GM15510 (cell line): ENCODE measurements around the gene SLC6A19.

ENCODE experiments used
- POLR2A ChIP-seq: IDR thresholded peaks from 3 replicates; pipeline ENCODE4 v1.6.1; 2011; ENCODE audit warnings: borderline replicate concordance; ENCODE audit not compliant: insufficient read length; ENCODE audit errors: extremely low read depth

The SLC6A19 gene

DNA sequence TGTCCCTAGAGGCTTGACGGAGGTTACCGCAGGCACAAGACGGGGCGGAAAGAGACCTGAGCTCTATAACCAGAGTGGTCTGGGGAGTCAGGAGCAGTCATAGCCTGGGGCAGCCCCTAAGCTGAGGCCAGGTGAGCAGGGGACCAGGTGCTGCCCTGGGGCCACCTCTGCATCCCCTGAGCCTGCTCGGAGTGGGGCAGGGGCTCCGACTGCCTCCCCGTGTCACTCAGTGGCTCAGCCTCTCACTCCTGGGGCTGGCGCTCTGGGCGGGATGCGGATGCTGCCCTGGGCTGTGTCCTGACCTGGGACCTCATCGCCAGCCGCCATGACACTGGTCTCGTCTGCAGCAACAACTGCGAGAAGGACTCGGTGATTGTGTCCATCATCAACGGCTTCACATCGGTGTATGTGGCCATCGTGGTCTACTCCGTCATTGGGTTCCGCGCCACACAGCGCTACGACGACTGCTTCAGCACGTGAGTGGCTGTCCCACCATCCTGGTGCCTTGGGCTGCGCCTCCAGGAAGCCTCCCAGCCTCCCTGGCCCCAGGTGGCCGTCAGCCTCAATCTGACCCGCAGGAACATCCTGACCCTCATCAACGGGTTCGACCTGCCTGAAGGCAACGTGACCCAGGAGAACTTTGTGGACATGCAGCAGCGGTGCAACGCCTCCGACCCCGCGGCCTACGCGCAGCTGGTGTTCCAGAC, 15.0 kb downstream of the SLC6A19 start:
- no peak for TF ChIP-seq POLR2A

DNA sequence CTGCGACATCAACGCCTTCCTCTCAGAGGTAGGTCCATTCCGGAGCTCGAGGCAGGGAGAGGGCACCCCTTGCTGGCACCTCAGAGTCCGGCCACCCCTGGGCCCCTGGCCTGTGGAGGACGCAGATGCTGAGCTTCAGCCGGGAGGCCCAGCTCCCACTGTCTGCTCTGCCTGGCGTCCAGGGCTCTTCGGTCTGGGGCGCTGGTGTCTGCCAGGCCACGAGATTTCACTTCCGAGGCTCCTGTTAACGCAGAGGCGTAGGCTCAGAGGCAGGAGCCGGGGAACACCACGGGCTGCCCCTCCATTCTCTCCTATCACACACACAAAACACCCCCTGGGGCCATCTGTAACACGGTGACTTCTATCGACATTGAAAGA, 15.5 kb downstream of the SLC6A19 start:
- TF ChIP-seq POLR2A: no peak

DNA sequence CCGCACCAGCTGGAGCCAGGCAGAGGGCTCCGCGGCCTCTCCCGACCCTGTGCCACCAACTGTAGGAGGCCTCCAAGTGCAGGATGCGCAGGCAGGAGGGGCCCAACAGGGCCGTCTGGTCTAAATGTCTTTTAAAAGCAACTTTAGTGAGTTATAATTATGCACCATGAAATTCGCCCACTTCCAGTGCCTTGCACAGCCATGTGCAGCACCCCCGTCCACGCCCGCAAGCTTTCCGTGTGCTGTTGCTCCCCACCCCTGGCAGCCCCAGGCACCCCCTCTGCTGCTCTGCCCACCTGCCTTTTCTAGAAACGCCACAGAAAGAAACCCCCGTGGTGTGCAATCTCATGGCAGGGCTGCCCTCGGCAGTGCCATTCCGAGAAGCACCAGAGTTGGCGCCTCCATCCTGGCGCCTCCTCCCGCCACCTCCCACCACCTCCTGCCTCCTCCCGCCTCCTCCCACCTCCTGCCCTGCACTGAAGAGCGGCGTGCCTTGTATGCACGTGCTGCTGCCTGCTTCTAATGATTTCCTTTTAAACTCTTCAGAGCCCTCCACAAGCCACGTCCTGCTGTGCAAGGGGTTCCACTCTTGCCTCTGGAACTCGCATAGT, 16.3 kb downstream of the SLC6A19 start:
- no peak for TF ChIP-seq POLR2A

DNA sequence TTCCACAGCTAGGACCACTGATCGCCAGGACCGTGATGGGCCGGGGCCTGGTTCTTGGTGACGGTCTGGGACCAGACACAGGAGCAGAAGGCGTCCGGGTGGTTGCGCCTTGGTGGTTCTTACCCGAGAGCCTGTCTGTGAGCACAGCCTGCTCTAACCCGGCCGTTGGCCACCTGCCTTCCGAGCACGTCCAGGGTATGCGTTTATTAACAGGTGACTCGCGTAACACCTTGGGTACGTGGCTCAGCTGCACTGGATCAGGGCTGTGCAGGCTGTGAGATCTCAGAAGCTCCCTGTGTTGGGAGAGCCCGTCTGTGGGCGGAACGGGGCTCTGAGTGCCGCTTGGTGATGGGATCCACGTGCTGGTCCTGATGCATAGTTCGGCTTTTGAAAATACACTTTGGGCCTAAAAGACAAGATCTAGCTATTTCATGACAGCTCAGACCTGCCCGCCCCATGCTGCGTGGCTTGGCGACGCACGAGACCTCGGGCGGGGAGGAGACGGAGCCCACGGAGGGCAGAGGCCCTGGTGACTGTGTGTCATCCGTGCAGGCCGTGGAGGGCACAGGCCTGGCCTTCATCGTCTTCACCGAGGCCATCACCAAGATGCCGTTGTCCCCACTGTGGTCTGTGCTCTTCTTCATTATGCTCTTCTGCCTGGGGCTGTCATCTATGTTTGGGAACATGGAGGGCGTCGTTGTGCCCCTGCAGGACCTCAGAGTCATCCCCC, 17.1 kb downstream of the SLC6A19 start:
- no peak for TF ChIP-seq POLR2A

DNA sequence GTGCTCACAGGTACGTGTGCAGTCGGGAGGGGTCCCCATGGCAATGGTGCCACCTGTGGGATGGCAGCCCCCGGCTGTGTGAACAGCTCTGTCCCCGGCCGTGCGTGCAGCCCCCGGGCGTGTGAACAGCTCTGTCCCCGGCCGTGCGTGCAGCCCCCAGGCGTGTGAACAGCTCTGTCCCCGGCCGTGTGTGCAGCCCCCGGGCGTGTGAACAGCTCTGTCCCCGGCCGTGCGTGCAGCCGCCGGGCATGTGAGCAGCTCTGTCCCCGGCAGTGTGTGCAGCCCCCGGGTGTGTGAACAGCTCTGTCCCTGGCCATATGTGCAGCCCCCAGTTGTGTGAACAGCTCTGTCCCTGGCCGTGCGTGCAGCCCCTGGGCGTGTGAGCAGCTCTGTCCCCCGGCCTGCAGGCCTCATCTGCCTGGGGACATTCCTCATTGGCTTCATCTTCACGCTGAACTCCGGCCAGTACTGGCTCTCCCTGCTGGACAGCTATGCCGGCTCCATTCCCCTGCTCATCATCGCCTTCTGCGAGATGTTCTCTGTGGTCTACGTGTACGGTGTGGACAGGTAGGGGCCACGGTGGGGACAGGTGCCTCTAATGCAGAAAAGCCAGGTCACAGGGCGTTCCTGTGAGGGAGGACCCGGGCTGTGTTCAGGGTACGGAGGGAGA, 17.8 kb downstream of the SLC6A19 start:
- TF ChIP-seq POLR2A: no peak

DNA sequence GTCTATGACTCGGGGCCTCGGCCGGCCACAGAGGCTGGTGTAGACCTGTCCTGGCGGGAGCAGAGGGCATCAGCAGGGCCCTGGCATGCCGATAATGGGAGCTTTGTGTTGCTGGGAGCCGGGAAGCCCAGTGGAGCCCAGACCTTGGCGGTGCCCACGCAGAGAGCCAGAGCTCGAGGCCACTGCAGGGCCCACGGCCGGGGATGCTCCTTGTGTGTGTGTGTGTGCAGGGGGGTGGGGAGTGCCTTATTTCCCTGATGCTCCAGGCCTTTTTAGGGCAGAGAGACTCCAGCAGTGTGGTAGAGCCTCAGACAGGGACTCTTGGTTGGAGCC, 18.3 kb downstream of the SLC6A19 start:
- no peak for TF ChIP-seq POLR2A

DNA sequence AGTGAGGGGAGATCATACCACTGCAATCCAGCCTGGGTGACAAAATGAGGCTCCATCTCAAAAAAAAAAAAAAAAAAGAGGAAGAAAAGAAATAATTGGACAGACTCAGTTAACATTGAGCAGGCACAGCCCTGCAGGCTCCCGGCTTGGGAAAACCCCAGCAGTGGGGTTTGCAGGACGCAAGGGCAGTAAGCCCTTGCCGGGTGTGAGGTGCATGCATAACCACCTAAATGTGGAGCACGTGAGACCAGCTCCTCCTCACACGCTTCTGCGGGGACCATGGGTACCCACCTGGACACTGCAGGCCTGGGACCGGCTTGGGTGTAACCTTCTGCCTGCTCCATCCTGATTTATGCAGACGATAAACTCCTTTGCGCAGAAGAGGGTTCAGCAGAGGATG, 19.0 kb downstream of the SLC6A19 start:
- TF ChIP-seq POLR2A: no peak

DNA sequence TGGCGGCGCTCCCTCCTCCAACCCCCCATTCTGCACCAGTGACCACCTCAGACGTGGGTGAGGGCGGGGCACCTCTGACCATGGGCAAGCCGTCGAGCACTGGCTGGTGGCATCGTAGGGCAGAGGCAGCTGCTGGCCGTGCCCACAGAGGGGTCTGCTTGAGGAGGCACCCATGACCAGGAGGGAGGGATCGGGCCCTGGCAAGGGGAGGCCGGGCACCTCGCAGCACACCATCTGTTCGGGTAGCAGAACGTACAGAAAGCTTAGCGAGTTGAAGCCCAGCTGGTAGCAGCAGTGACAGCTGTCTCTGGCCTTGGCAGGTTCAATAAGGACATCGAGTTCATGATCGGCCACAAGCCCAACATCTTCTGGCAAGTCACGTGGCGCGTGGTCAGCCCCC, 19.4 kb downstream of the SLC6A19 start:
- TF ChIP-seq POLR2A: no peak

DNA sequence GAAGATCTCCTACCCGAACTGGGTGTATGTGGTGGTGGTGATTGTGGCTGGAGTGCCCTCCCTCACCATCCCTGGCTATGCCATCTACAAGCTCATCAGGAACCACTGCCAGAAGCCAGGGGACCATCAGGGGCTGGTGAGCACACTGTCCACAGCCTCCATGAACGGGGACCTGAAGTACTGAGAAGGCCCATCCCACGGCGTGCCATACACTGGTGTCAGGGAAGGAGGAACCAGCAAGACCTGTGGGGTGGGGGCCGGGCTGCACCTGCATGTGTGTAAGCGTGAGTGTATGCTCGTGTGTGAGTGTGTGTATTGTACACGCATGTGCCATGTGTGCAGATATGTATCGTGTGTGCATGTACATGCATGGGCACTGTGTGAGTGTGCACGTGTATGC, 20.3 kb downstream of the SLC6A19 start:
- TF ChIP-seq POLR2A: no peak

DNA sequence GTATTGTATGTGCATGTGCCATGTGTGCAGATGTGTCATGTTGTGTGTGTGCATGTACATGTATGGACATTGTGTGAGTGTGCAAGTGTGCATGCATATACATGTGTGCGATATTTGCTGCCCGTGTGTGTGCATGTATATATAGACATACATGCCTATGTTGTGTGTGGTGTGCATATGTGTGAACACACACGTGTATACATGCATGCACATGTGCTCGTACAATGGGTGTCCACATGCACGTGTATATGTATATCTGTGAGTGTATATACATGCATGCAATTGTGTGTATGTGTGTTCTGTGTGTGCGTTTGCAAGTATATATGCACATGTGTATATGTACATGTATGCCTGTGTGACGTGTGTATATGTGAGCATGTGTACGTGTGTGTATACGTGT, 20.8 kb downstream of the SLC6A19 start:
- no peak for TF ChIP-seq POLR2A

DNA sequence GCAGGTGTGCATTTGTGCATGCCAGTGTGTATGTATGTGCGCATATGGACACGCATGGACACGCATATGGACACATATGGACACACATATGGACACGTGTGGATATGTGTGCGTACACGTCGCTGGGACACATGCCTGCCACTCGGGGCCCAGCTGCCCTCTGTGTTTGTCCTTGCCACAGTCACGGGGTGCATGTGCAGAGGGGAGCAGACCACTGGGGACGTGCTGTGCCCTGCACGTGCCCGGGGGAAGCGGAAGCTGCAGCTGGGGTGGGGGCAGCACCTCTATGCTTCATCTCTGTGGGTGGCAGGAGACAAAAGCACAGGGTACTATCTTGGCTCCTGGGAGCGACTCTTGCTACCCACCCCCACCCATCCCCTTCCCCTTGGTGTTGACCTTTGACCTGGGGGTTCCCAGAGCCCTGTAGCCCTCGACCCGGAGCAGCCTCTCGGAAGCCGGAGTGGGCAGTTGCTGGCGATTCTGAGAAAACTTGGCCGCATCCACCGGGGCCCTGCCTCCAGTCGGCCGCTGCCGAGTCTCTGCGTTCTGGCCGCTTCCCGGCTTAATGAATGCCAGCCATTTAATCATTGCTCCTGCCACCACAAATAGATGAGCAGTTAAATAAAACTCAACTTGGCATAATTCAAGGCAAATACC, 21.4 kb downstream of the SLC6A19 start:
- TF ChIP-seq POLR2A: no peak

DNA sequence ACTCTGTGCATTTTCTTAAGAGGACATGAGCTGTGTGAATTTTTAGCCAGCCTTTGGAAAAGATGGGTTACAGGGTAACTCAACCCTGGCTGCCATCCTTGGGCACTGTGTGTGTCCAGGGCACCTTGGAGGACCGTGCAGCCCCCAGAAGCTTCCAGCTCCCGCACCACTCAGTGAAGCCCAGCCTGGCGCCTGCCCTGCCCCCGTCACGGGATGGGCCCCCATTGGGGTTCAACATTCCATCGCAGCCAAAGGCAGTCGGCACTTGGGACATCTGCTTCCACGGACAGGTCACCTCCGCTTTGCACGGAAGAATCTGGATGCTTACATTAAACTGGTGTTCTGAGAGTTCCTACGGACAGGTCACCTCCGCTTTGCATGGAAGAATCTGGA, 21.9 kb downstream of the SLC6A19 start:
- no peak for TF ChIP-seq POLR2A

DNA sequence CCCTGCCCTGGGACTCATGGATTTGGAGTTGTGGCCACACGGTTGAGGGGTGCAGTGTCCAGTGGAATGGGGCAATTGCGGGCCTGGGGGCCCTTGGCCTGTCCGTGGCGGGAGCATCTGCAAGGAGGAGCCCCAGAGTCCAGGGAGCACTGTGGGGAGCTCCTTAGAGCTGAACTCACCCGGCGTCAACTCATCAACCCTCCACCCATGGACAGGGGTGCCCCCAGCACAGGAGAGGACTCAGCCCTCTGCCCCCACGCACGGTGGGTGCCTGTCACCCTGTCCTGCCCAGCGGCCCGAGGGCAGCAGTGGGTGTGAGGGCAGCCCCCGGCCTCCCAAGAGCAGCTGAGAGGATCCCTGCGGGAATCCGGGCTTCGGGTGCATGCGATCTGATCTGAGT, 23.2 kb downstream of the SLC6A19 start:
- no peak for TF ChIP-seq POLR2A

DNA sequence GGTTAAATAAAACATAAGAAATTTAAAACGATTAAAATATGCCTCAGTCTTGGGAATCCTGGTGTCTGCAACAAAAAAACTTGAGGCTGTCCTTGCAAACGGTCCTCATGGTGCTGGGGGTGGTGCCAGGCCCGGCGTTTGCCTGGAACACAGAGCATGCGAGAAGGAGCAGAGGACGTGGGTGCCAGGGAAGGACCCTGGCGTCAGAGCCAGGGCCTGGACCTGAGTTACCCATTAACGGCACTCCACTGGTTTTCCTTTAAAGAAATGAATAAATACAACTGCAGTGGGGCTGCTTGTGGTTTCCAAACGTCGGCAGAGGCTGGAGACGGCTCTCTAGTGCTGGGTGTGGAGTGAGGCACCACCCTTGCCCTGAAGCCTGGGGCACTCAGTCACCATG, 23.7 kb downstream of the SLC6A19 start, which contains the start of gene SLC6A18:
Gene SLC6A18 (plus strand): TSS at position 301 of the 400 bp plus-strand sequence. CDS start 97 bp downstream, at position 398.
- TF ChIP-seq POLR2A: no peak

DNA sequence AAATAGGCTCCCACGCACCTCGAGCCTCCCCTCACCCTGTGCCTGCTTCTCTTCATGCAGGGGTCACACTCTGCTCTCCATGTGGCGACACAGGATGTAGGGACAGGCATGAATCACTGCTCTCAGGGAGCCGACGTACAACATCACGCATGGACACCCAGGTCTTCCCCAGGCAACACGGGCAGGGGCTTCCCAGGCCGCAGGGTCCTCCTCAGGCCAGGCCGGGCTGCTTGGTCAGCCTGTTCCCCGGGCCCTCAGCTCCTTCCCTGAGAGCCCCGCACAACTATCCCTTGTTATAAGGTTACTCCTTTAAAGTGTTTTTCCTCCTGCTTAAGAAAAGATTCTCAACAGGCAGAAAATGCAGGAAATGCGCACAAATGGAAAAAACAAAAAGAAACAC, 24.8 kb downstream of the SLC6A19 start:
- TF ChIP-seq POLR2A: no peak

DNA sequence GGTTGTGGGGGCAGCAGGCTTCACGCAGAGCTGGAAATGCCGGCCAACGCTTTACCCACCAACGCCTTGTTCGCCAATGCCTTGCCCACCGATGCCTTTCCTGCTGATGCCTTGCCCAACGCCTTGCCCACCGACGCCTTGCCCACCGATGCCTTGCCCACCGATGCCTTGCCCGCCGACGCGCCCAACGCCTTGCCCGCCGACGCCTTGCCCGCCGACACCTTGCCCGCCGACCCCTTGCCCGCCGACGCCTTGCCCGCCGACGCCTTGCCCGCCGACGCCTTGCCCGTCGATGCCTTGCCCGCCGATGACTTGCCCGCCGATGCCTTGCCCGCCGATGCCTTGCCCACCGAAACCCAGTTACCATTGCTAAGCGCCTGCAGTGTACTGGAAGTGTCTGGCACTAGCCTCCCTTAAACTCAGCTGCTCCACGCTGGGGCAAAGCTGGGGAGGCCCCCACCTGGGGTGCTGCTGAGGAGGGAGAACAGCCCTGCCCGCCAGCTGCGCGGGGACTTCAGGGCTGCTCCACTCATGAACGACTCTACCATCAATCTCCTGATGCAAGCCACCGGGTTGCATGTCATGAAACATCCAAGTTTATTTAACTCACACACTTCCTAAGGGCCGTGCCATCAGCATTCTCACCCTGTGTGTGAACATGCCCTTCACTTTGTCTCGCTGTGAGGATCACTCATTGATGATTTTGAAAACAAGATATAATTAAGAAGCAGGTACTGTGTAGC, 25.6 kb downstream of the SLC6A19 start:
- TF ChIP-seq POLR2A: no peak
